GM19025 (cell line): ENCODE results near the gene TMEM185A.
"Not testable (repeated sequence)": the region's sequence is repeated elsewhere in the genome, so short reads cannot be mapped to it uniquely, and the experiment has no call there.

Experiments
- ATAC-seq: cut with Tn5 transposase; IDR thresholded peaks from one replicate; pipeline ENCODE4 v1.9.1; 2021; ENCODE audit warnings: mild to moderate bottlenecking, low read depth, moderate library complexity; ENCODE audit not compliant: unreplicated experiment

Gene TMEM185A

GRCh38 chrX:149628280-149628679 lies 3.3 kb downstream of the TMEM185A start:
- no peak for ATAC-seq

DNA sequence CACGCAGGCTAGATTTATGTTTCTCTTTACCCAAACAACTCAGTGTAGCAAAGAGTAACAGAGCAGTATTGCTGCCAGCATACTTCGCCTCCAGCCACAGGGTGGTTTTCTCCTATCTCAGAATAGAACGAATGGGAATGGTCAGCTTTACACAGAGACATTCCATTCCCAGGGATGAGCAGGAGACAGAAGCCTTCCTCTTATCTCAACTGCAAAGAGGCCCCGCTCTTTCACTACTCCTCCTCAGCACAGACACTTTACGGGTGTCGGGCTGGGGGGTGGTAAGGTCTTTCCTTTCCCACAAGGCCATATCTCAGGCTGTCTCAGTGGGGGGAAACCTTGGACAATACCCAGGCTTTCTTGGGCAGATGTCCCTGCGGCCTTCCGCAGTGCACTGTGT lies 4.8 kb downstream of the TMEM185A start:
- ATAC-seq, result not testable (repeated sequence)

DNA sequence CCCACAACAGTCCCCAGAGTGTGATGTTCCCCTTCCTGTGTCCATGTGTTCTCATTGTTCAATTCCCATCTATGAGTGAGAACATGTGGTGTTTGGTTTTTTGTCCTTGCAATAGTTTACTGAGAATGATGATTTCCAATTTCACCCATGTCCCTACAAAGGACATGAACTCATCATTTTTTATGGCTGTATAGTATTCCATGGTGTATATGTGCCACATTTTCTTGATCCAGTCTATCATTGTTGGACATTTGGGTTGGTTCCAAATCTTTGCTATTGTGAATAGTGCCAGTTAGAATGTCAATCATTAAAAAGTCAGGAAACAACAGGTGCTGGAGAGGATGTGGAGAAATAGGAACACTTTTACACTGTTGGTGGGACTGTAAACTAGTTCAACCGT lies 11.9 kb downstream of the TMEM185A start:
- ATAC-seq, result not testable (repeated sequence)

- ATAC-seq, result no peak
Measured at GRCh38 chrX:149618871-149619270, 12.7 kb downstream of the TMEM185A start.

- no peak for ATAC-seq
Measured at GRCh38 chrX:149611623-149612175, 19.9 kb downstream of the TMEM185A start.

DNA sequence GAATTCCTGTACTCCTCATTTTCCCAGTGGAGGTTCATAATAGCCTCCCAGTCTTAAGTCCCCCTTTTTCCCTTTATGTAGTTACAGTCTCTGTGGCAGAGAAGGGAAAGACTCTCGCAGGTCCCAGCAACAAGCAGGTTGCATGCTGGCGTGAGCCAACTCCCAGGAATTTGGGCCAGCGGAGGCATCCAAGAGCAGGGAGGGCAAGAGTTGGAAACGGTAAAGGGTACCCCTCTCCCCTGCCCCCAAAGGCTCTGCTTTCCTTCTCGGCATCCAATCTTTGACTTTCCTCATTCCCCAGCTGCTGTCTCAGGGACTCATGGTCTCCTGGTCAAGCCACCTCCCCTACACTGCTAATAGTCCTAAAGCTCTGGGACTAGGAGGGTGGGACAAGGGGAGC lies 21.1 kb downstream of the TMEM185A start:
- ATAC-seq, result no peak

GRCh38 chrX:149607699-149608098 lies 23.9 kb downstream of the TMEM185A start:
- no peak for ATAC-seq

DNA sequence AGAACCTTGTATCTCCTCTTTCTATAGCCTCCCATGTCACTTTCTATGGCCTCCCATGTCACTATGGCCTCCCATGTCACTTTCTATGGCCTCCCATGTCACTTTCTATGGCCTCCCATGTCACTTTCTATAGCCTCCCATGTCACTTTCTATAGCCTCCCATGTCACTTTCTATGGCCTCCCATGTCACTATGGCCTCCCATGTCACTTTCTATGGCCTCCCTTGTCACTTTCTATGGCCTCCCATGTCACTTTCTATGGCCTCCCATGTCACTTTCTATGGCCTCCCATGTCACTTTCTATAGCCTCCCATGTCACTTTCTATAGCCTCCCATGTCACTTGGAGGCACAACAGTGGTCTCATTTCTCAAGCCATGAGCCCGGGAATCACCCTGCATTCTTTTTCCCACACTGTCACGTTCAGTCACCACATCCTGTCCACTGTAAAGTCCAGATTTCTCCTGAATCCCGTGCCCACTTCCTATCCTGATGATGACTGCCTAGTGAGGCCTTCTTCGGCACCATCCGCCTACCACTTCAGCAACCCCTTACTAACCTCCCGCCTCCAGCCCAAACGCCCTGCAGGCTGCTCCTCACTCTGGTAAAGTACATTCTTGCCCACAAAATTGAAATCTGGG lies 26.2 kb downstream of the TMEM185A start:
- not testable (repeated sequence) for ATAC-seq

DNA sequence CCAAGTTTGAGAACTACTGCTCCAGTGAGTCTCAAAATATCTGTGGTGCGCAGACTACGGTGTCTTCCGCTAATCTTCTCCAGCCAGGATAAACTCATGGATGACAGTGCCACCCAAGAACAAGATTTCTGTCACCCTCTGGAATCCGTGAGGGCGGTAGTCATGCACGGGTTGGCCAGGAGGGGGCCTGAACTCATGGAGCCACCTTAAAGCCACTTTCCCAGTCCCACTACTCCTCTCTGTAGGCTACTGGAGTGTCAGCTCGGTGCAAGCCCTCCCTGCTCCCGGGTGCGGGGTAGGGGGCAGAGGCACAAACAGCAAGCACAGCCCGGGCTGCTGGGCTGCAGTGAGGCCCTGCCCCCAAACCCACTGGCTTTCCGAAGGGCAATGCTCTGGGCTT lies 33.0 kb downstream of the TMEM185A start:
- ATAC-seq, result not testable (repeated sequence)

- ATAC-seq, result not testable (repeated sequence)
Measured at GRCh38 chrX:149595943-149596342, 35.6 kb downstream of the TMEM185A start.

- not testable (repeated sequence) for ATAC-seq
Measured at GRCh38 chrX:149595214-149595613, 36.4 kb downstream of the TMEM185A start, which contains the start of gene HSFX2. HSFX2 (minus strand) TSS chrX:149595314; CDS start chrX:149594700, 614 bp downstream.

DNA sequence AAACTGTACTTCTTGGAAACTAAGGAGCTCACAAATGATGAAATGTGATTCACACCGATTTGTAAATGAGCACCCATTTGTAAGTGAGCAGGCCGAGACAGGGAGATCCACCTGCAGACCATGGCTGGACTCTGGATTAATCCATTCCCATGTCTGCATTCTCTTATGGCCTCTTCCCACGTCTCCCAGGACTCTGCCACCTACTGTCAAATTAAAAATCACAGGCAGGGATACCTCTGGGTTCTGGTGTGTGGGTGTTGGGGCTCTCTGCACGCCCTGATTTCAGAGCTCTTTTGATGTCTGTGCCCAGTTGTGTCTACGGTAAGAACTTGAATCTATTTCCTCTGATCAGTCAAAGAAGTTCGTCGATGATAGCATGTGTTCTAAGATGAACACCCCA lies 40.6 kb downstream of the TMEM185A start:
- ATAC-seq, result not testable (repeated sequence)

DNA sequence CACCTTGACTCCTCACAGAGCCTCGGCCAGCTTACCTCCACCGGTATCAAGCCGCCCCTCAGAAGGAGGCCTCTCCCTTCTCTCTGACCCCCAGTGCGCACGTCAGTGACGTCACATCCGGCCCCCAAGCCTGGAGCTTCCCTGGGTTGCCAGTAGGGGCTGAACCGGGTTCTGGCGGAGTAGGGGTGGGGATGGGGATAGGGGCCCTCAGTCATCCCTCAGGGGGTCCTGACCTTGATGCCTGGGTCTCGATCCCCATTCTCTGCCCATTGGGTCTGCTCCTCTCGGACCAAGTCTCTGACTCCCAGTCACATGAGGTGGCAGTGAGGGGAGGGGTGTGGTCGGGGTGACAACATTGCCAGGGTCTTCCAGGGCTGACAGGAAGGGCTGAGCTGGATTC lies 44.2 kb downstream of the TMEM185A start, which contains the start of gene MAGEA9B:
TSS of gene MAGEA9B (minus strand) at position 101 of the 400 bp plus-strand sequence. CDS start 4,280 bp downstream, outside the sequence.
- ATAC-seq, result not testable (repeated sequence)

- ATAC-seq, result not testable (repeated sequence)
Measured at GRCh38 chrX:149585631-149586030, 46.0 kb downstream of the TMEM185A start.

GRCh38 chrX:149573456-149573855 lies 58.1 kb downstream of the TMEM185A start:
- peak; percentile 100 for ATAC-seq

GRCh38 chrX:149572743-149573142 lies 58.8 kb downstream of the TMEM185A start:
- ATAC-seq, result no peak

DNA sequence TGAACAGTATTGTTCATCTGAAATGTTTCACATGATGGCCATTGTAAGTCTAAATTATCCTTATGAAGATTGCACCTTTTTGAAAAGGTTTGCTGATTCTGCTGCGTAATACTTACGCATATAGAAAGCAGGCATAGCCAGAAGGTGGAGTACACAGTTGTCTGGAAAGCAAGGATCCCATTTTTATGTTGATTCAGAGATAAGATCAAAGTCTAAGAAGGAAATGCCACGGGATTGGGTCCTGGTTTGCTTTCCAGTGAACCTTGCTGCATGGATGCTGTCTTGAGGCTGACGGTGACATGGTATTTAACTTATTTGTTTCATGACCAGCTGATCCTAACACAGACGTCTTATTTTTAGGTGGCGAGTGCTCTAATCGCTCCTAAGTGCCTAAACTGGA lies 59.8 kb downstream of the TMEM185A start:
- no peak for ATAC-seq

GRCh38 chrX:149570668-149571067 lies 60.9 kb downstream of the TMEM185A start:
- no peak for ATAC-seq

GRCh38 chrX:149569770-149570169 lies 61.8 kb downstream of the TMEM185A start:
- ATAC-seq, result no peak

GRCh38 chrX:149568701-149569296 lies 62.8 kb downstream of the TMEM185A start:
- no peak for ATAC-seq

GRCh38 chrX:149567621-149568417 lies 63.8 kb downstream of the TMEM185A start:
- ATAC-seq, result no peak
